CD14-positive monocyte (primary cell): ENCODE measurements around the gene HOXD4. TPM values are rescaled to one million over a fixed set of nuclear protein-coding genes. Genes with fewer than 3 reads are reported as not detected.

Experiments used
- DNase-seq, 3 donors: peaks; one replicate each; pipeline ENCODE4 v3.0.0-alpha.2; 2011 to 2022
- H2AFZ ChIP-seq: 2 replicates; pipeline ENCODE4 v1.6.0; 2012; ENCODE audit warnings: mild to moderate bottlenecking, low read depth, low read length, inconsistent platforms; ENCODE audit not compliant: insufficient read depth, poor library complexity, severe bottlenecking
- H3K27ac ChIP-seq, 2 donors: 1 replicate in 1 of 2; 2 replicates in 1 of 2; pipeline ENCODE4 v1.5.1; 2012 to 2013; ENCODE audit warnings: low read length in 2 of 2, control low read depth in 1 of 2, inconsistent platforms in 1 of 2, low read depth in 1 of 2, mild to moderate bottlenecking in 1 of 2
- H3K27me3 ChIP-seq, 2 donors: one replicate each; pipeline versions ENCODE4 v1.6.0 to v1.6.1; 2011 to 2013; ENCODE audit warnings: low read length in 2 of 2; ENCODE audit not compliant: control insufficient read depth in 2 of 2, insufficient read depth in 2 of 2
- H3K36me3 ChIP-seq, 2 donors: replicated peaks in 1 of 2; 1 replicate in 1 of 2; 2 replicates in 1 of 2; pipeline versions ENCODE4 v1.5.1 to v1.6.1; 2012 to 2013; ENCODE audit warnings: low read length in 2 of 2, control low read depth in 1 of 2, inconsistent platforms in 1 of 2, mild to moderate bottlenecking in 1 of 2; ENCODE audit not compliant: insufficient read depth in 2 of 2, control insufficient read depth in 1 of 2
- H3K4me1 ChIP-seq, 2 donors: 1 replicate in 1 of 2; 2 replicates in 1 of 2; pipeline versions ENCODE4 v1.5.1 to v1.6.1; 2012 to 2013; ENCODE audit warnings: low read length in 2 of 2, control low read depth in 1 of 2, inconsistent platforms in 1 of 2, mild to moderate bottlenecking in 1 of 2, moderate library complexity in 1 of 2; ENCODE audit not compliant: insufficient read depth in 2 of 2, control insufficient read depth in 1 of 2
- H3K4me2 ChIP-seq: replicated peaks from 2 replicates; pipeline ENCODE3; 2012; ENCODE audit warnings: low read length, moderate library complexity, mild to moderate bottlenecking; ENCODE audit not compliant: poor library complexity, severe bottlenecking; ENCODE audit errors: extremely low read depth
- H3K4me3 ChIP-seq, 3 experiments: fragments of 200-600 bp in 1 of 3; sonication (generic) in 1 of 3; replicated peaks in 1 of 3; 1 replicate in 2 of 3; 2 replicates in 1 of 3; pipeline ENCODE4 v1.5.1; 2011 to 2013; ENCODE audit warnings: low read length in 3 of 3, mild to moderate bottlenecking in 3 of 3, control low read depth in 2 of 3, low read depth in 2 of 3, inconsistent platforms in 1 of 3, moderate library complexity in 1 of 3
- H3K79me2 ChIP-seq: 2 replicates; pipeline ENCODE4 v1.6.0; 2012; ENCODE audit warnings: mild to moderate bottlenecking, control low read depth, inconsistent platforms, low read length, moderate library complexity; ENCODE audit not compliant: insufficient read depth
- H3K9ac ChIP-seq: 2 replicates; pipeline ENCODE4 v1.6.0; 2017; ENCODE audit warnings: low read length, mild to moderate bottlenecking; ENCODE audit not compliant: insufficient read depth, poor library complexity, severe bottlenecking
- H3K9me3 ChIP-seq, 2 donors: replicated peaks in 1 of 2; 1 replicate in 1 of 2; 2 replicates in 1 of 2; pipeline versions ENCODE4 v1.5.1 to v1.6.1; 2012 to 2013; ENCODE audit warnings: low read length in 2 of 2, control low read depth in 1 of 2; ENCODE audit not compliant: control insufficient read depth in 1 of 2, insufficient read depth in 1 of 2
- H4K20me1 ChIP-seq: 2 replicates; pipeline ENCODE4 v1.6.0; 2012; ENCODE audit warnings: mild to moderate bottlenecking, low read length, control low read depth, moderate library complexity; ENCODE audit not compliant: insufficient read depth
- H3K27ac Mint-ChIP-seq, 7 donors: one replicate each; pipeline ENCODE4 v1.8.0; 2020; ENCODE audit warnings: mild to moderate bottlenecking in 7 of 7, mixed read lengths in 7 of 7, moderate library complexity in 6 of 7, inconsistent platforms in 2 of 7
- H3K27me3 Mint-ChIP-seq, 3 donors: one replicate each; pipeline ENCODE4 v1.8.0; 2021 to 2022; ENCODE audit warnings: low read depth in 3 of 3, mild to moderate bottlenecking in 3 of 3, mixed read lengths in 3 of 3, moderate library complexity in 3 of 3, inconsistent platforms in 1 of 3
- H3K36me3 Mint-ChIP-seq, 2 donors: one replicate each; pipeline ENCODE4 v1.8.0; 2020; ENCODE audit warnings: mixed read lengths in 2 of 2, inconsistent platforms in 1 of 2, mild to moderate bottlenecking in 1 of 2
- H3K4me1 Mint-ChIP-seq: one replicate; pipeline ENCODE4 v1.8.0; 2020; ENCODE audit warnings: mild to moderate bottlenecking, mixed read lengths
- H3K4me3 Mint-ChIP-seq, 2 donors: one replicate each; pipeline ENCODE4 v1.8.0; 2020; ENCODE audit warnings: mild to moderate bottlenecking in 2 of 2, mixed read lengths in 2 of 2, moderate library complexity in 1 of 2
- H3K9me3 Mint-ChIP-seq, 7 donors: one replicate each; pipeline ENCODE4 v1.8.0; 2020 to 2022; ENCODE audit warnings: mixed read lengths in 7 of 7, mild to moderate bottlenecking in 6 of 7, moderate library complexity in 6 of 7, inconsistent platforms in 2 of 7
- CTCF ChIP-seq: fragments of 200-600 bp; IDR thresholded peaks from one replicate; pipeline ENCODE4 v1.8.0; 2022; ENCODE audit warnings: antibody characterized with exemption, mild to moderate bottlenecking
- WGBS: methylation state at CpG from one replicate; pipeline ENCODE4 v1.1.5; 2013; ENCODE audit warnings: missing lambda C conversion rate; ENCODE audit not compliant: insufficient coverage; 5-methylcytosine and 5-hydroxymethylcytosine counted together
- intact Hi-C, 2 donors: fragments of 100-400 bp; cut with micrococcal nuclease; formaldehyde crosslinking; loops; one replicate each; pipeline versions ENCODE4 v1.15.0 to v1.15.1; 2023
- polyA plus RNA-seq, 3 donors: library from polyadenylated mRNA; depleted of rRNA in 1 of 3; unstranded in 2 of 3; stranded (reverse) in 1 of 3; fragments of 300-500 nt in 2 of 3; fragments of >200 nt in 1 of 3; fragmentation: Illumina TruSeq in 2 of 3; gene quantifications; 1 replicate in 2 of 3; 2 replicates in 1 of 3; pipeline ENCODE4 v1.2.3, GENCODE V29; 2012 to 2021

Gene HOXD4
- polyA plus RNA-seq, 3 donors = not detected

GRCh38 chr2:176149481-176149938 lies 1.8 kb upstream of the HOXD4 start:
- Mint-ChIP-seq H3K27ac (no peak overlapping the region), H3K36me3 (peaks cover 2 to 3% of the 10 kb centered on the region in 2 donors), H3K27me3 (peaks cover 94 to 100% (median 98%) of the 10 kb centered on the region in 3 donors), H3K4me1 (peaks cover 2% of the 10 kb centered on the region), H3K9me3 (peaks cover 0 to 31% (median 14%) of the 10 kb centered on the region in 7 donors), H3K4me3 (peak overlapping the region in 1 of 2 donors; percentile 75)
- 15% methylated on average over 22 of the region's 22 CpGs for WGBS
- DNase-seq = no peak
- no peak overlapping the region for H3K4me3 ChIP-seq
- H2AFZ ChIP-seq = no peak overlapping the region
- no peak overlapping the region for H3K27ac ChIP-seq
- H3K79me2 ChIP-seq = no peaks in the 10 kb centered on the region
- H4K20me1 ChIP-seq = no peaks in the 10 kb centered on the region
- intact Hi-C loops = no loop called here
- no peaks in the 10 kb centered on the region for H3K36me3 ChIP-seq
- no peak overlapping the region for H3K4me2 ChIP-seq
- no peaks in the 10 kb centered on the region for H3K4me1 ChIP-seq
- peaks cover 92 to 99% of the 10 kb centered on the region in 2 donors for H3K27me3 ChIP-seq
- no peak for TF ChIP-seq CTCF
- no peak overlapping the region for H3K9ac ChIP-seq
- H3K9me3 ChIP-seq = peaks cover 0 to 68% of the 10 kb centered on the region in 2 donors

GRCh38 chr2:176149939-176150583 lies 1.3 kb upstream of the HOXD4 start:
- no peak overlapping the region for H3K27ac Mint-ChIP-seq
- H3K4me3 Mint-ChIP-seq = peak overlapping the region in 1 of 2 donors; percentile 75
- intact Hi-C loops = no loop called here
- no peaks in the 10 kb centered on the region for H3K4me1 ChIP-seq
- H3K9me3 ChIP-seq = peaks cover 0 to 70% of the 10 kb centered on the region in 2 donors
- peaks cover 0 to 32% (median 14%) of the 10 kb centered on the region in 7 donors for H3K9me3 Mint-ChIP-seq
- H3K4me3 ChIP-seq = no peak overlapping the region
- H2AFZ ChIP-seq = no peak overlapping the region
- H3K4me1 Mint-ChIP-seq = peaks cover 2% of the 10 kb centered on the region
- no peak for DNase-seq
- no peak overlapping the region for H3K4me2 ChIP-seq
- 28% methylated on average over 20 of the region's 24 CpGs for WGBS
- H3K36me3 ChIP-seq = no peaks in the 10 kb centered on the region
- H3K27me3 ChIP-seq = peaks cover 93 to 99% of the 10 kb centered on the region in 2 donors
- H3K27me3 Mint-ChIP-seq = peaks cover 94 to 100% (median 97%) of the 10 kb centered on the region in 3 donors
- no peak for TF ChIP-seq CTCF
- H3K9ac ChIP-seq = no peak overlapping the region
- H4K20me1 ChIP-seq = no peaks in the 10 kb centered on the region
- no peak overlapping the region for H3K27ac ChIP-seq
- H3K79me2 ChIP-seq = no peaks in the 10 kb centered on the region
- H3K36me3 Mint-ChIP-seq = peaks cover 2 to 3% of the 10 kb centered on the region in 2 donors
